Measurements from ENCODE around the gene C4B. TPM values are rescaled to one million over a fixed set of nuclear protein-coding genes. Genes with fewer than 3 reads are reported as not detected.
"Not testable (repeated sequence)": the region's sequence is repeated elsewhere in the genome, so short reads cannot be mapped to it uniquely, and the experiment has no call there.

C4B gene
- total RNA-seq, 2 donors from 2014 or later, result 49.2 to 137 TPM

DNA sequence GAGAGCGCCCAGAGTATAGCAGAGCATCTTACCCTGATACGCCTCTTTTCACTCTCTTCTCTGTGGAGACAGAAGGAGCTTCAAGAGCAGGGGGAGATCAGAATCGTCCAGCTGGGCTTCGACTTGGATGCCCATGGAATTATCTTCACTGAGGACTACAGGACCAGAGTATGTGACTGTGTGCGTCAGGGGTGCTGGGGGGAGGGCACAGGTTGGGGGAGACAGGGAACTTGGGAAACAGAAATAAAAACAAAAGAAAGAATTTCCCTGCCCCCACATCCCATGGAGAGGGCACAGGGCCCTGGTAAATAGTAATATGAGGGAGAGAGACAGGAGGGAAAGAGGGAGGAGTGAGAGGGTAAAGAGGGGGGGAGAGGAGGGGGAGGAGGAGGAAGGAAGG lies 35.8 kb upstream of the C4B start:
- no peak overlapping the region for H3K4me3 ChIP-seq
- H3K4me1 ChIP-seq (replicated peaks), result no peaks in the 10 kb centered on the region
- no peaks in the 10 kb centered on the region for H3K9me3 ChIP-seq
- no peaks in the 10 kb centered on the region for H3K27me3 ChIP-seq (replicated peaks; ENCODE audit: insufficient read depth)
- H3K27ac ChIP-seq, result no peak overlapping the region
- 91% methylated on average over 5 of the region's 5 CpGs for WGBS
- TF ChIP-seq POLR2AphosphoS5 (IDR thresholded peaks at IDR 0.05) (no peak), POLR2A (IDR thresholded peaks at IDR 0.05) (no peak)
- TF ChIP-seq, protein P1, sequence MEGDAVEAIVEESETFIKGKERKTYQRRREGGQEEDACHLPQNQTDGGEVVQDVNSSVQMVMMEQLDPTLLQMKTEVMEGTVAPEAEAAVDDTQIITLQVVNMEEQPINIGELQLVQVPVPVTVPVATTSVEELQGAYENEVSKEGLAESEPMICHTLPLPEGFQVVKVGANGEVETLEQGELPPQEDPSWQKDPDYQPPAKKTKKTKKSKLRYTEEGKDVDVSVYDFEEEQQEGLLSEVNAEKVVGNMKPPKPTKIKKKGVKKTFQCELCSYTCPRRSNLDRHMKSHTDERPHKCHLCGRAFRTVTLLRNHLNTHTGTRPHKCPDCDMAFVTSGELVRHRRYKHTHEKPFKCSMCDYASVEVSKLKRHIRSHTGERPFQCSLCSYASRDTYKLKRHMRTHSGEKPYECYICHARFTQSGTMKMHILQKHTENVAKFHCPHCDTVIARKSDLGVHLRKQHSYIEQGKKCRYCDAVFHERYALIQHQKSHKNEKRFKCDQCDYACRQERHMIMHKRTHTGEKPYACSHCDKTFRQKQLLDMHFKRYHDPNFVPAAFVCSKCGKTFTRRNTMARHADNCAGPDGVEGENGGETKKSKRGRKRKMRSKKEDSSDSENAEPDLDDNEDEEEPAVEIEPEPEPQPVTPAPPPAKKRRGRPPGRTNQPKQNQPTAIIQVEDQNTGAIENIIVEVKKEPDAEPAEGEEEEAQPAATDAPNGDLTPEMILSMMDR (IDR thresholded peaks at IDR 0.05), result no peak
- H3K36me3 ChIP-seq, result no peaks in the 10 kb centered on the region
- DNase-seq (ENCODE audit: low spot score), result no peak
- intact Hi-C loops (cut with DNase I), result no loop called here

DNA sequence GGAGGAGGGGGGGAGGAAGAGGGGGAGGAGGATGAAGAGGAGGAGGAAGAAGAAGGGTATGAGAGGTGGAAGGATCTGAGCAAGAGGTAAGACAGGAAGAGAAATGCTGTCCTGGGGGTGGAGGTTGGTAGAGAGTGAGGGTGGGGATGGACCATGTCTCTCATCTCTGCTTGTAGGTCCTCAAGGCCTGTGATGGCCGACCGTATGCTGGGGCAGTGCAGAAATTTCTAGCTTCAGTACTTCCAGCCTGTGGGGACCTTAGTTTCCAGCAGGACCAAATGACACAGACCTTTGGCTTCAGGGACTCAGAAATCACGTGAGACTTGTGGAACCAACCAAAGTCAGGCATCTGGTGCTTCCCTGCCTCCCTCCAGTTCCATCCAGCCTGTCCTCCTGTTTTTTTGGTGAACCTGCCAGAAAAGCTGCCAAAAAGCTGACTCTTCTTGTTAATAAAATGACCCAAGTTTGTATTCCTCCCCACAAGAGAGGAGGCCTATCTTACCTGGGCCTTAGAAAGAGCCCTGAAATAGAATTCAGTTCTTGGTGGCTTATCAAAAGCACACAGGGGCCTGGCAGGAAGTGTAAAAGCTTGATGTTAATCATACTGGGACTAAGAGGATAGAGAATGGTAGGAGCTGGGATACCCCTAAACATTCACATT lies 35.2 kb upstream of the C4B start:
- Histone ChIP-seq H3K36me3 (no peaks in the 10 kb centered on the region), H3K27me3 (replicated peaks; ENCODE audit: insufficient read depth) (no peaks in the 10 kb centered on the region), H3K9me3 (no peaks in the 10 kb centered on the region), H3K4me3 (no peak overlapping the region), H3K27ac (no peak overlapping the region), H3K4me1 (replicated peaks) (no peaks in the 10 kb centered on the region)
- no peak for DNase-seq (ENCODE audit: low spot score)
- intact Hi-C loops (cut with DNase I), result no loop called here
- TF ChIP-seq, protein P1 (IDR thresholded peaks at IDR 0.05), result no peak
- TF ChIP-seq POLR2A (IDR thresholded peaks at IDR 0.05), result no peak
- TF ChIP-seq POLR2AphosphoS5 (IDR thresholded peaks at IDR 0.05), result no peak
- WGBS, result 89% methylated on average over 3 of the region's 3 CpGs

DNA sequence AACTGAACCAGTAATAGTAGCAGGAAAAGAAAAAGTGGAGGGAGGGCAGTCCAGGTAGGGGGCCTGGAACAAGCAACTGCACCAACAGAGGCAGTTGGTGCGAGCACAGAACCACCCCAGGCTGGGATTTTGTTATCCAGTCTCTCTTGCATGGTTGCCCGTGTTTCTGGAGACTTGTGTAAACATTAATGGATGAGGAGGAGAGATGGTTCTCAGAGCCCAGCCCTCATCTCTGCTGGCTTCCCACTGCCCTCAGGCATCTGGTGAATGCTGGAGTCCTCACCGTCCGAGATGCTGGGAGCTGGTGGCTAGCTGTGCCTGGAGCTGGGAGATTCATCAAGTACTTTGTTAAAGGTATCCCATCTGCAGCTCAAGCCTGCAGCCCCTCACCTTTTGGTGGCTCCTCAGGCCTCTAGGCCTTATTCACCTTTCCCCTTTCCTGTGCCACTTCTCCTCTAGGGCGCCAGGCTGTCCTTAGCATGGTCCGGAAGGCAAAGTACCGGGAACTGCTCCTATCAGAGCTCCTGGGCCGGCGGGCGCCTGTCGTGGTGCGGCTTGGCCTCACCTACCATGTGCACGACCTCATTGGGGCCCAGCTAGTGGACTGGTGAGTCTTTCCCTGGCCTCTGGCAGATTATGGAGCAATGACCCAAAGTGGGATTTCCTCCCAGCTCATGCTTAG lies 34.3 kb upstream of the C4B start:
- DNase-seq (ENCODE audit: low spot score); H3K27ac ChIP-seq; H3K9me3 ChIP-seq; H3K4me1 ChIP-seq (replicated peaks); H3K36me3 ChIP-seq; H3K4me3 ChIP-seq; H3K27me3 ChIP-seq (replicated peaks; ENCODE audit: insufficient read depth); intact Hi-C loops (cut with DNase I): not testable (repeated sequence)
- 91% methylated on average over 13 of the region's 13 CpGs for WGBS

DNA sequence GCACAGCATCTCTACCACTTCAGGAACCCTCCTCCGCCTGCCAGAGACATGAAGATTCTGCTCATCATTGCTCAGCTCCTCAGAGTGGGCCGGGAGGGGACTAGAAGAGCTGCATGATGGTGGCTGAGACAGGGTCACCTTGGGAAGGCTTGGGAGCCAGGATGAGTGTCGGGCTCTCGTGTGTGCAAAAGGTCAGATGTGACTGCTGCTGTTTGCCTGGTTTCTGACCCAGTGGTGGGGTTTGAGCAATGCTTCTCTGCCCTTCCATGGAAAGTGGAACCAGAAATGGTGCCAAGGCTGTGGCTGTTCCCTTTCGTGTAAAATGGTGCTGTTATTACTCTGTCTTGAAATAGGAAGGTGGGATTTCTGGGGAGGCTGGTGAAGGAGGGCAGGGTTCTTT lies 33.6 kb upstream of the C4B start:
- WGBS, result no CpG with 5 or more reads among the region's 5 CpGs

DNA sequence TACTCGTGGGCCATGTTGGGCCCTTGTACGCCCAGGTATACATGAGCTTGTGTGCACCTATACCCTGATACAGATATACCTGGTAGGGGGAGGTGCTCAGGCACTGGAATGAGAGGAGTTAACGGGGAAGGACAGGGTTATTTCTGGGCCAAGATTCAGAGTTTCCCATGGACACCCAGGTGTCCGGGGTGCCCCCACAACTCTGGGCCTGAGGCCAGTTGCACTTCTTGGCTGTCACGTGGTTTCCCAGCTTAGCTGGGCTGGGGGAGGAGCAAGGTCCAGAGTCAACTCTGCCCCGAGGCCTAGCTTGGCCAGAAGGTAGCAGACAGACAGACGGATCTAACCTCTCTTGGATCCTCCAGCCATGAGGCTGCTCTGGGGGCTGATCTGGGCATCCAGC lies 32.9 kb upstream of the C4B start, which contains the start of gene C4A:
TSS of gene C4A (plus strand) at position 314 of the 400 bp plus-strand sequence. CDS start at position 365, 51 bp downstream.
- intact Hi-C loops (cut with DNase I); H3K27ac ChIP-seq; H3K4me1 ChIP-seq (replicated peaks); H3K36me3 ChIP-seq; H3K9me3 ChIP-seq; H3K27me3 ChIP-seq (replicated peaks; ENCODE audit: insufficient read depth); DNase-seq (ENCODE audit: low spot score); H3K4me3 ChIP-seq: not testable (repeated sequence)
- no CpG with 5 or more reads among the region's 7 CpGs for WGBS

More for the DNA sequence above, 33.6 kb upstream of the C4B start:
- H3K4me3 ChIP-seq; H3K36me3 ChIP-seq; H3K27ac ChIP-seq; intact Hi-C loops (cut with DNase I); DNase-seq (ENCODE audit: low spot score); H3K9me3 ChIP-seq; H3K4me1 ChIP-seq (replicated peaks); H3K27me3 ChIP-seq (replicated peaks; ENCODE audit: insufficient read depth): not testable (repeated sequence)

DNA sequence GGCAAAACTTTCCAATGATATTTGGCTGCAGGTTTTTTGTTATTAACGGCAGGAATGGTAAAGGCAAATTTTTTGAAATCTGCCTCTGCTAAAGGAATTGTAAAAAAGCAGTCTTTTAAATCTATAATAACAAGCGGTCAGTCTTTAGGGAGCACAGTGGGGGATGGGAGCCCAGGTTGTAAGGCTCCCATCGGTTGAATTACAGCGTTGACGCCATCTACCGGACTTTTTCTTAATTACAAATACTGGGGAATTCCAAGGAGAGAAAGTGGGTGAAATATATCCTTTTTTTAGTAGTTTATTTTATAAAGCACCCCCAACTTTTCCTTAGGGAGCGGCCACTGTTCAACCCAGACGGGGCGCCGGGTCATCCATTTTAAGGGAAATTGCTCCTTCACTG lies 25.2 kb upstream of the C4B start:
- not testable (repeated sequence) for H3K27ac ChIP-seq, H3K36me3 ChIP-seq

DNA sequence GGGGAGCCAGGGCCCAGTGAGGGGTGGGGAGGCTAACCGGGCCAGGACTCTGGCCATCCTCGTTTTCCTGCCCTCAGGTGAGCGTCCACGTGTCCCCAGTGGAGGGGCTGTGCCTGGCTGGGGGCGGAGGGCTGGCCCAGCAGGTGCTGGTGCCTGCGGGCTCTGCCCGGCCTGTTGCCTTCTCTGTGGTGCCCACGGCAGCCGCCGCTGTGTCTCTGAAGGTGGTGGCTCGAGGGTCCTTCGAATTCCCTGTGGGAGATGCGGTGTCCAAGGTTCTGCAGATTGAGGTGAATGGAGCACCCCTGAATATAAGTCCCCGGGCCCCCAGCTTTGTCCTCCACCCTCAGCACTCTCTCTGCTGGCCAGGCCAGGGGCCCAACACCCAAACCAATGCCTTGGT lies 20.2 kb upstream of the C4B start:
- H3K27me3 ChIP-seq (replicated peaks; ENCODE audit: insufficient read depth); H3K9me3 ChIP-seq; H3K36me3 ChIP-seq; H3K4me3 ChIP-seq; H3K4me1 ChIP-seq (replicated peaks); H3K27ac ChIP-seq; DNase-seq (ENCODE audit: low spot score); intact Hi-C loops (cut with DNase I): not testable (repeated sequence)
- no CpG with 5 or more reads among the region's 14 CpGs for WGBS

More for the DNA sequence above, 25.2 kb upstream of the C4B start:
- H3K9me3 ChIP-seq; H3K4me3 ChIP-seq; intact Hi-C loops (cut with DNase I); DNase-seq (ENCODE audit: low spot score); H3K27me3 ChIP-seq (replicated peaks; ENCODE audit: insufficient read depth); H3K4me1 ChIP-seq (replicated peaks): not testable (repeated sequence)
- no CpG with 5 or more reads among the region's 10 CpGs for WGBS

DNA sequence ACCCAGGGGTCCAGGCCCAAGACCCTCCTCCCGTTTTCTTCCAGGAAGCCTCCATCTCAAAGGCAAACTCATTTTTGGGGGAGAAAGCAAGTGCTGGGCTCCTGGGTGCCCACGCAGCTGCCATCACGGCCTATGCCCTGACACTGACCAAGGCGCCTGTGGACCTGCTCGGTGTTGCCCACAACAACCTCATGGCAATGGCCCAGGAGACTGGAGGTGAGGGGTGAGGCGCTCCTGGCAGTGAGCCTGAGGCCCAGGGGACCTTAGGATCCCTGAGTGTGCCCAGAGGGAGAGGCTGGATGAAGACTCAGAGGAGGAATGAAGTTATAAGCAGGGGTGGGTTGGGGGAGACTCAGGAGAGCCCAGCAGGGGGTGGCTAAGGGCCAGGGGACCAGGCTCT lies 18.2 kb upstream of the C4B start:
- DNase-seq (ENCODE audit: low spot score); intact Hi-C loops (cut with DNase I); H3K27ac ChIP-seq; H3K36me3 ChIP-seq; H3K27me3 ChIP-seq (replicated peaks; ENCODE audit: insufficient read depth); H3K4me3 ChIP-seq; H3K4me1 ChIP-seq (replicated peaks); H3K9me3 ChIP-seq: not testable (repeated sequence)
- WGBS, result 88% methylated on average over 3 of the region's 6 CpGs

DNA sequence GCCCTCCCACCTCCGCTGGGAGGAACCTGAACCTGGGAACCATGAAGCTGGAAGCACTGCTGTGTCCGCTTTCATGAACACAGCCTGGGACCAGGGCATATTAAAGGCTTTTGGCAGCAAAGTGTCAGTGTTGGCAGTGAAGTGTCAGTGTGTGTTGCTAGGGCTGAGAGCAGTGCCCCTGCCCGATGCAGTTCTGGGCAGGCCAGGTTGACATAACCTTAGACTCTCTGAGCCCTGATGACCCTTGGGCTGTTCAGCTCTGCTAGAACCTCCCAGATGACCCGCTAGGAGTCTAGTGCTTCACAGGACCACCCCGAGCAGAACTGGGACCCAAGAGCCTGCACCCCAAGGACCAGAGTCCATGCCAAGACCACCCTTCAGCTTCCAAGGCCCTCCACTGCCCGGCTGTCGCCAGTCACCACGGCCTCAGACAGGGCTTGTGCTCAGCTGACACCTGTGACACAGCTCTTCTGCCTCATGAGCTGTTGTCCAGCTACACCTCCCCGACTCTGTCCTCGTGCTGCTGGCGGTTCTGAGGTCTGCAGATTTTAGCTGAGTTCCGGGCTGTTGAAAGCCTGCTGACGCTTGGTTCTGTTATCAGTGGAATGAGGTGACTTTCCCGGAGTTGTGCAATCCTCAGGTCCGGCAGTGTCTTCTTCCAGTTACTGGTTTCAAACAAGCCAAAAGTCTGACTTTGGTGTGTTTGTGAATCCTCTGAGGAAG lies 11.9 kb upstream of the C4B start:
- H3K27me3 ChIP-seq (replicated peaks; ENCODE audit: insufficient read depth); intact Hi-C loops (cut with DNase I); H3K36me3 ChIP-seq; DNase-seq (ENCODE audit: low spot score); H3K4me1 ChIP-seq (replicated peaks); H3K4me3 ChIP-seq; H3K9me3 ChIP-seq; H3K27ac ChIP-seq: not testable (repeated sequence)
- WGBS, result no CpG with 5 or more reads among the region's 15 CpGs

DNA sequence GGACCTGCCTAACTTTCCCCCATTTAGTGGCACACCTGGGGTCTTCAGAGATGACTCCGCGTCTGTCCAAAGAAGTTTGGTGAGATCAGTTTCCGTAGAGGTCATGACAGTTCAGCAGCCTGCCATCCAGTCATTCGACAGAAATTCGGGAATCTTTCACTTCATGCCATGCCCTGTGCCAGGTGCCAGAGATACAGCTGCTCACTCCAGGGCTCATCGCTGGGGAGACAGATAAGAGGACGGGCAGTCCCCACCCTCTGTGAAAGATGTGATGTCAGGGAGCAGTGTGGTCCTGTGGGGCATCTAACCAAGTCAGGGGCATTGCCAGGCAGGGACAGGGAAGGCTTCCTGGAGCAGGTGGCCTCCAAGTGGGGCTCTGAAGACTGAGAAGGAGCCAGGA lies 11.3 kb upstream of the C4B start:
- intact Hi-C loops (cut with DNase I); H3K27me3 ChIP-seq (replicated peaks; ENCODE audit: insufficient read depth); DNase-seq (ENCODE audit: low spot score); H3K36me3 ChIP-seq; H3K9me3 ChIP-seq; H3K4me3 ChIP-seq; H3K27ac ChIP-seq; H3K4me1 ChIP-seq (replicated peaks): not testable (repeated sequence)
- WGBS, result no CpG with 5 or more reads among the region's 7 CpGs

Data from prostate gland (tissue), 2 donors.